Activated CD8-positive, alpha-beta T cell treated with anti-CD3 and anti-CD28 coated beads, Interleukin-2, amount 10 ng/mL, durations not matched to agents 7 days and 5 days (primary cell): ENCODE data around the gene UNC93A. TPM values are rescaled to one million over a fixed set of nuclear protein-coding genes. Genes with fewer than 3 reads are reported as not detected.

Experiments used
- ATAC-seq: fragments of 150-1000 bp; cut with Tn5 transposase; one replicate; pipeline ENCODE4 v1.10.0; 2021; ENCODE audit warnings: moderate library complexity
- CTCF ChIA-PET: fragments of 350-600 bp; sonication (Branson Sonifier 250); formaldehyde crosslinking; loops from one replicate; lab custom pipeline; 2021; ENCODE audit warnings: antibody characterized with exemption; lab: Charles Lee
- POLR2A ChIA-PET: fragments of 350-600 bp; sonication (Branson Sonifier 250); formaldehyde crosslinking; loops from one replicate; lab custom pipeline; 2021; ENCODE audit warnings: antibody characterized with exemption; lab: Charles Lee
- DNase-seq: peaks from one replicate; pipeline ENCODE4 v3.0.0-alpha.2; 2020
- H3K27ac Mint-ChIP-seq: one replicate; pipeline ENCODE4 v1.8.0; 2021; ENCODE audit warnings: mild to moderate bottlenecking, mixed read lengths
- H3K27me3 Mint-ChIP-seq: one replicate; pipeline ENCODE4 v1.8.0; 2021; ENCODE audit warnings: low read depth, mixed read lengths
- H3K36me3 Mint-ChIP-seq: one replicate; pipeline ENCODE4 v1.8.0; 2021; ENCODE audit warnings: low read depth, mixed read lengths
- H3K4me1 Mint-ChIP-seq: one replicate; pipeline ENCODE4 v1.8.0; 2021; ENCODE audit warnings: low read depth, mixed read lengths
- H3K4me3 Mint-ChIP-seq: one replicate; pipeline ENCODE4 v1.8.0; 2021; ENCODE audit warnings: mild to moderate bottlenecking, mixed read lengths
- H3K9me3 Mint-ChIP-seq: one replicate; pipeline ENCODE4 v1.8.0; 2022; ENCODE audit warnings: mixed read lengths; ENCODE audit not compliant: insufficient read depth
- total RNA-seq, 2 experiments: library from RNA; stranded (reverse); gene quantifications; one replicate each; pipeline ENCODE4 v1.2.3, GENCODE V29; 2021

The UNC93A gene
- total RNA-seq, 2 experiments from 2014 or later, result not detected

- Mint-ChIP-seq H3K27ac (no peak overlapping the region), H3K9me3 (no peaks in the 10 kb centered on the region), H3K4me3 (no peak overlapping the region), H3K36me3 (no peaks in the 10 kb centered on the region), H3K4me1 (no peaks in the 10 kb centered on the region), H3K27me3 (no peaks in the 10 kb centered on the region)
- CTCF ChIA-PET, result no interaction called here
- POLR2A ChIA-PET, result no interaction called here
- DNase-seq (no peak), ATAC-seq (no peak)
Observed at GRCh38 chr6:167296902-167297301, 5.8 kb downstream of the UNC93A start.

DNA sequence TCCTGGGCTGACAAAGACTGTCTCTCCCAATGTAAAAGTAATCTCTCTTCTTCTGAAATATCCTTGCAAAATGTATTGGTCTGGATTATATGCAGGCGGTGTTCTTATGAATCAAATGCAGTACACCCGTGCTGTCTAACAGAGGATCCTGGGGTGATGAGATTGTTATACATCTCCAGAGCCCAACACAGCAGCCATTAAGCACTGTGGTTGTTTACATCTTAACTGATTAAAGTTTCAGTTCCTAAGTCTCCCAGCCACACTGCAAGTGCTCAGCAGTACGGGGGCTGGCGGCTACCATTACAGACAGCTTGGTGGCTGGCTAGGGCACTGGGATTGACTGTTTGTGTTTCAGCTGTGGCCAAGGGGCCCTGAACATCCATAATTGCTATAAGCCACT lies 7.0 kb downstream of the UNC93A start:
- ChIA-PET CTCF (no interaction called here), POLR2A (no interaction called here)
- H3K36me3 Mint-ChIP-seq, result no peaks in the 10 kb centered on the region
- no peak overlapping the region for H3K4me3 Mint-ChIP-seq
- H3K27ac Mint-ChIP-seq, result no peak overlapping the region
- no peak for ATAC-seq
- H3K4me1 Mint-ChIP-seq, result no peaks in the 10 kb centered on the region
- H3K27me3 Mint-ChIP-seq, result no peaks in the 10 kb centered on the region
- no peak for DNase-seq
- H3K9me3 Mint-ChIP-seq, result no peaks in the 10 kb centered on the region

GRCh38 chr6:167299641-167300308 lies 8.7 kb downstream of the UNC93A start:
- ATAC-seq (no peak), DNase-seq (no peak)
- Mint-ChIP-seq H3K4me3 (no peak overlapping the region), H3K27me3 (no peaks in the 10 kb centered on the region), H3K9me3 (no peaks in the 10 kb centered on the region), H3K27ac (no peak overlapping the region), H3K4me1 (no peaks in the 10 kb centered on the region), H3K36me3 (no peaks in the 10 kb centered on the region)
- ChIA-PET POLR2A (no interaction called here), CTCF (no interaction called here)

- ChIA-PET POLR2A (no interaction called here), CTCF (no interaction called here)
- no peaks in the 10 kb centered on the region for H3K4me1 Mint-ChIP-seq
- DNase-seq (no peak), ATAC-seq (no peak)
- H3K9me3 Mint-ChIP-seq, result no peaks in the 10 kb centered on the region
- no peak overlapping the region for H3K27ac Mint-ChIP-seq
- no peaks in the 10 kb centered on the region for H3K27me3 Mint-ChIP-seq
- H3K36me3 Mint-ChIP-seq, result no peaks in the 10 kb centered on the region
- H3K4me3 Mint-ChIP-seq, result no peak overlapping the region
Observed at GRCh38 chr6:167300902-167301777, 10.0 kb downstream of the UNC93A start.

DNA sequence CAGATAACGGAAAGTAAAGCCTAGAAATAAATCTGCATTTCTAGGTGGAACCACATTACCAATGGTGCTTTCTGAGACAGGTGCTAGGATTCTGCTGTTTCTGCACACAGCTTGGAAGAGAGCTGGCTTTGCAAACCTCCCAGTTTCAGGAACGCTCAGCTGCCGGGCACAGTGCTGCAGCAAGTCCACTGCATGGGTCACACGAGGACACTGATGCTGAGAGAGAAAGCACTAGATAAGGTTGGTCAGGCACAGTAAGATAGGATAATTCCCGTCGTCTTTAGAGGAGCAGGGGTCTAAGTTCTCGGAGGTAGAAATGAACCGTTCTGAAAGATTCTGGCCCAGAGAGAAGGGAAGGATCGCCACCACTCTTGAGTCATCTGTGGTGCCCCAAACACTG lies 11.0 kb downstream of the UNC93A start:
- ChIA-PET CTCF (no interaction called here), POLR2A (no interaction called here)
- H3K36me3 Mint-ChIP-seq, result no peaks in the 10 kb centered on the region
- H3K27me3 Mint-ChIP-seq, result no peaks in the 10 kb centered on the region
- no peak overlapping the region for H3K27ac Mint-ChIP-seq
- H3K9me3 Mint-ChIP-seq, result no peaks in the 10 kb centered on the region
- no peak overlapping the region for H3K4me3 Mint-ChIP-seq
- no peaks in the 10 kb centered on the region for H3K4me1 Mint-ChIP-seq
- ATAC-seq (no peak), DNase-seq (no peak)

- DNase-seq (no peak), ATAC-seq (no peak)
- ChIA-PET POLR2A (no interaction called here), CTCF (no interaction called here)
- Mint-ChIP-seq H3K4me1 (no peaks in the 10 kb centered on the region), H3K36me3 (no peaks in the 10 kb centered on the region), H3K9me3 (no peaks in the 10 kb centered on the region), H3K27me3 (no peaks in the 10 kb centered on the region), H3K4me3 (no peak overlapping the region), H3K27ac (no peak overlapping the region)
Observed at GRCh38 chr6:167302796-167303195, 11.7 kb downstream of the UNC93A start.

GRCh38 chr6:167303675-167304625 lies 12.8 kb downstream of the UNC93A start:
- H3K27ac Mint-ChIP-seq, result no peak overlapping the region
- no peaks in the 10 kb centered on the region for H3K27me3 Mint-ChIP-seq

DNA sequence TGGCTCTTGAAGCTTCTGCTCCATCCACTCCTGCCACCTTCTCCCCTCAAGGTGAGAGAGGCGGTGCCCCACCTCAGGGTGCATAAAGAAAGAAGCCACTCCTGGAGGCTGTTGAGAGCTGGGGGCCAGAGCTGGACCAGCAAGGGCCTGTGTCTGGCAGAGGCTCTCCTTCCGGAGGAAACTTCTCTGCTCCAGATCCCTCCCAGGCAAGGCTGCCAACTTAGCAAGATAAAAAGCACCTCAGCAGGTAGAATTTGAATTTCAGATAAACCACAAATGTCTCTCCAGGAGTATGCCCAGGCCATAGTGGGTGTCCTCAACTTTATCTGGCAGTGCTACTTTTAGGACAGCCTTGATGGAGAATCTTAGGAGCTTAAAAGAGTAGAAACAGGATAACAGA lies 13.8 kb downstream of the UNC93A start:
- ATAC-seq (no peak), DNase-seq (no peak)
- no peaks in the 10 kb centered on the region for H3K36me3 Mint-ChIP-seq
- H3K4me1 Mint-ChIP-seq, result no peaks in the 10 kb centered on the region
- H3K27ac Mint-ChIP-seq, result no peak overlapping the region
- H3K27me3 Mint-ChIP-seq, result no peaks in the 10 kb centered on the region
- no peaks in the 10 kb centered on the region for H3K9me3 Mint-ChIP-seq
- CTCF ChIA-PET, result no interaction called here
- no peak overlapping the region for H3K4me3 Mint-ChIP-seq
- POLR2A ChIA-PET, result no interaction called here

More at GRCh38 chr6:167303675-167304625, 12.8 kb downstream of the UNC93A start:
- H3K36me3 Mint-ChIP-seq, result no peaks in the 10 kb centered on the region
- no peaks in the 10 kb centered on the region for H3K9me3 Mint-ChIP-seq
- no peaks in the 10 kb centered on the region for H3K4me1 Mint-ChIP-seq
- DNase-seq (no peak), ATAC-seq (no peak)
- no peak overlapping the region for H3K4me3 Mint-ChIP-seq
- CTCF ChIA-PET, result no interaction called here
- POLR2A ChIA-PET, result no interaction called here

- POLR2A ChIA-PET, result no interaction called here
Observed at GRCh38 chr6:167305796-167306195, 14.7 kb downstream of the UNC93A start.

GRCh38 chr6:167306401-167306998 lies 15.4 kb downstream of the UNC93A start:
- POLR2A ChIA-PET, result no interaction called here
- H3K36me3 Mint-ChIP-seq, result no peaks in the 10 kb centered on the region

More at GRCh38 chr6:167305796-167306195, 14.7 kb downstream of the UNC93A start:
- no peak overlapping the region for H3K4me3 Mint-ChIP-seq
- H3K36me3 Mint-ChIP-seq, result no peaks in the 10 kb centered on the region
- CTCF ChIA-PET, result no interaction called here
- ATAC-seq (no peak), DNase-seq (no peak)
- H3K9me3 Mint-ChIP-seq, result no peaks in the 10 kb centered on the region
- H3K27me3 Mint-ChIP-seq, result no peaks in the 10 kb centered on the region
- no peaks in the 10 kb centered on the region for H3K4me1 Mint-ChIP-seq
- no peak overlapping the region for H3K27ac Mint-ChIP-seq

GRCh38 chr6:167307342-167307955 lies 16.3 kb downstream of the UNC93A start:
- Mint-ChIP-seq H3K27me3 (no peaks in the 10 kb centered on the region), H3K4me1 (no peaks in the 10 kb centered on the region), H3K27ac (no peak overlapping the region), H3K36me3 (no peaks in the 10 kb centered on the region), H3K4me3 (no peak overlapping the region), H3K9me3 (no peaks in the 10 kb centered on the region)
- CTCF ChIA-PET, result no interaction called here
- ATAC-seq (no peak), DNase-seq (no peak)
- POLR2A ChIA-PET, result no interaction called here

More at GRCh38 chr6:167306401-167306998, 15.4 kb downstream of the UNC93A start:
- Mint-ChIP-seq H3K4me3 (no peak overlapping the region), H3K27ac (no peak overlapping the region), H3K9me3 (no peaks in the 10 kb centered on the region), H3K4me1 (no peaks in the 10 kb centered on the region), H3K27me3 (no peaks in the 10 kb centered on the region)
- no peak for ATAC-seq
- CTCF ChIA-PET, result no interaction called here
- DNase-seq, result no peak
